GM21825 (cell line): Measurements from ENCODE around the gene EFR3B.
"Not testable (repeated sequence)": the region's sequence is repeated elsewhere in the genome, so short reads cannot be mapped to it uniquely, and the experiment has no call there.

Source experiments
- ATAC-seq: cut with Tn5 transposase; IDR thresholded peaks from one replicate; pipeline ENCODE4 v1.9.1; 2021; ENCODE audit warnings: mild to moderate bottlenecking, moderate library complexity; ENCODE audit not compliant: unreplicated experiment

EFR3B gene

GRCh38 chr2:25141120-25141519 is 99.2 kb downstream of the EFR3B start:
- no peak for ATAC-seq

GRCh38 chr2:25145803-25146202 is 103.9 kb downstream of the EFR3B start:
- ATAC-seq, result no peak

GRCh38 chr2:25146896-25147295 is 105.0 kb downstream of the EFR3B start:
- ATAC-seq, result no peak

GRCh38 chr2:25149646-25150045 is 107.8 kb downstream of the EFR3B start:
- no peak for ATAC-seq

GRCh38 chr2:25150993-25151392 is 109.1 kb downstream of the EFR3B start:
- ATAC-seq, result not testable (repeated sequence)

DNA sequence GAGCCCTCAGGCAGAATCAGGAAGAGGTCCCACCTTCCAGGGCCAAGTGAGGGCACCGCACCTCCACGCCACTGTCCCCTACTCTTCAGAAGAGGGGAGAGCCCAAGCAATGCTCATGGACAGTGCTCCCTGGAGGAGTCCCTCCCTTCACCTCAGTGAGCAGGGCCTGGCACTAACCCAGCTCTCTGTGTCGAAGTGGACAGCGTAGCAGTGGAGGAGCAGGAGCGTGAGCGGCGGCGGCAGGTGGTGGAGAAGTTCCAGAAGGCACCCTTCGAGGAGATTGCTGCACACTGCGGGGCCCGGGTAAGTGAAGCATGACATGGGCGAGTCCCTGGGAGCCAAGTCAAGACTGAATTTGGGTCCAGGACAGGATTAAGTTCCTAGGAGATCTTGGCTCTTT is 109.8 kb downstream of the EFR3B start:
- ATAC-seq, result no peak

GRCh38 chr2:25155401-25155800 is 113.5 kb downstream of the EFR3B start:
- ATAC-seq, result no peak

DNA sequence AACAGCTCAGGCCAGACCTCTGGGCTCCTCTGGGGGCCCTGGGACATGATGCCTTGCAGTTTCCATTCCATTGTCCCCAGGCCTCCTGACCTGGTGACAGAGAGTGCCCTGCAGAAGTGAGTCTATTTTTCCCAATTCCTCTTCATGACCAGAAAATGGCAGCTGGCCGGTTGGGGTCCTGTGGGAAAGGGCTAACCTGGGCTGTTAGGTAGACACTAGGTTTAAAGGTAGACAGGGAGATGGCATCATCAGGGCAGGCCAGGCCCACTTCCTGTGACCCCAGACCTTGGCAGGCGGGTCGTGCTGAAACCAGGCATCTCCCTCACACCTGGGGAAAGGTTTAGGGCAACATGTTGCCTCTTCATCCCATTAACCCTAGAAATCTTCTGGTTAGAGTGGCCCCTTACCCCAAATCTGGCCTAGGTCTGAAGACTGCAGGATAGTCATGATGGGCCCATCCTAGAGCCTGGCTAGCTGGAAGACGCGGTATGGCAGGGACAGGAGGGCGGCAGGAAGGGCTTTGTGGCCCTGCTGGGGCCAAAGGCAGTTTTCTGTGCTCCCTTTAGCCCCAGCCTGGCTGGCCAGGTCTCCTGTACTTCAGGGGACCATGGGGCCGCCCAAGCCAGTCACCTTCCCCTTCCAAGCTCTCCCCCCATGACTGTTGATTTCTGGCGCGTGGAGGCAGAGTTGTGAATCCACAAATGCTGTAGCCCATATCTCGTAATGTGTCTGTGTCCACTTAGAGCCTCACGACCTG is 116.4 kb downstream of the EFR3B start:
- no peak for ATAC-seq

- no peak for ATAC-seq
Observed at GRCh38 chr2:25159949-25160348, 118.1 kb downstream of the EFR3B start.

DNA sequence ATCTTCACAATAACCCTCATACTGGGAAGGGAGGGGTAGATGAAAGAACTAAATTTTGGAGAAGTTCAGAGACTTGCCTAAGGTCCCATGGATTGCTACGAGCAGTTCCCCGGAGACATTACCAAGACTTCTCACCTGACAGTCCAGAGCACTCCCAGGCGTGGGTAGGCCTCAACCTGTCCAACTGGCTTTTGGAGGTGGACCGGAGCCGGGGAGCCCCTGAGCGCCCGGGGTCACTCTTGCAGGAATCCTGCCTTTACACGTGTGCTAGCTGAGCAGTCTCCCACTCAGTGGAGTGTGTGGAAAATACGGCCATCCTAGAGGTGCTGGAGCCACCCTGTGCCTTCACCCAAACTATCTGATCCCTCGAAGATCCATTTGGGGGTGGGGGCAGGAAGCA is 118.5 kb downstream of the EFR3B start:
- no peak for ATAC-seq

DNA sequence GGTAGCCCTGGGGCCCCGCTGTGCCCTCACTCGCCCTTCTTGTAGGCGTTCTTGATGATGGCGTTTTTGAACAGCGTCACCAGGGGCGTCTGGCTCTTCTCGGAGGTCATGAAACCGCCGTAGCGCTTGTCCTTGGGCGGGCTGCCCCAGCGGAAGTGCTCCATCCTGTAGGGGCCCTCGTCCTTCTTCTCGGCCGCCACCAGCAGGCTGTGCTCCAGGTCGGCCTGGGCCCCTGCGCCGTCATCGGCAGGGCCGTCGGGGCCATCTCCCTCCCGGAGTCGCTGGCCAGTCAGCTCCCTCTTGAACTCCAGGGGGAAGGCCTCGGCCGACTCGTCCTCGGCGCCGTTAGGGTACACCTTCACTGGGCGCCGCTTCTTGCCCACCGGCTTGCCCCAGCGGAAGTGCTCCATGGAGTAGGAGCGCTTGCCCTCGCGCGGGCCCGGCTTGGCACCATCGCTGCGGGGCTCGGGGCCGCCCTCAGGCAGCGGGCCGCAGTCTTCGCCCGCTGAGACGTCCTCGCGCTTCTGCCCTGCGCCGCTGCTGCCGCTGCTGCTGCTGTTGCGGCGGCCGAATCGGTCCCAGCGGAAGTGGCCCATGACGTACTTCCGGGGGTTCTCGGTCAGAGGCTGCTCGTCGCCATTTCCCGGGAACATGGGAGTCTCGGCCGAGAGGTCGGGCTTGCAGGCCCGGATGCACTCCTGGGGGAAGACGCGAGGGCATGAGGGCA is 119.3 kb downstream of the EFR3B start:
- ATAC-seq, result no peak

- not testable (repeated sequence) for ATAC-seq
Observed at GRCh38 chr2:25162061-25162460, 120.2 kb downstream of the EFR3B start.

DNA sequence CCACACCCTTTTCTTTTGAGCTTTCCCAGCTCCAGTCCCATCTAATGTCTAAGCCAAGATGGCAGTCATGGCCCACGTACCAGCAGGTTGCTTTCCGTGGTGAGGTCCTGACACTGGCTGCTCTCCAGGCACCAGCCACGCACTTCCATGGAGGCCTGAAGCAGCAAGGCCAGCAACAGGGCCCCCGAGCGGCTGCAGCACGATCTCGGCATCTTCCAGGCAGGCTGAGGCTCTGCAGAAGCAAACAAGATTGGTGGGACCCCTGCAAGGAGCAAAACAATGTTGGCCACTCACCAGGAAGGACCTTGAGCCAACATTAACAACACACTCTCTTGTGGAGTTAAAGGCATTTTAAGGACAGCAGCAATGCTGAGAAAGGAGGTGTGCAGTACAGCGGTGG is 122.7 kb downstream of the EFR3B start:
- no peak for ATAC-seq

- ATAC-seq, result peak; percentile 83
Observed at GRCh38 chr2:25165992-25166875, 124.4 kb downstream of the EFR3B start.

GRCh38 chr2:25168256-25169072 is 126.6 kb downstream of the EFR3B start, which contains the start of gene POMC:
Gene POMC, minus strand, starts transcription at chr2:25168580. Its CDS starts 3,808 bp downstream, at chr2:25164772.
- no peak for ATAC-seq

GRCh38 chr2:25169073-25169470 is 127.2 kb downstream of the EFR3B start:
- no peak for ATAC-seq

GRCh38 chr2:25170888-25171287 is 129.0 kb downstream of the EFR3B start:
- ATAC-seq, result no peak

GRCh38 chr2:25173719-25174118 is 131.8 kb downstream of the EFR3B start:
- no peak for ATAC-seq

DNA sequence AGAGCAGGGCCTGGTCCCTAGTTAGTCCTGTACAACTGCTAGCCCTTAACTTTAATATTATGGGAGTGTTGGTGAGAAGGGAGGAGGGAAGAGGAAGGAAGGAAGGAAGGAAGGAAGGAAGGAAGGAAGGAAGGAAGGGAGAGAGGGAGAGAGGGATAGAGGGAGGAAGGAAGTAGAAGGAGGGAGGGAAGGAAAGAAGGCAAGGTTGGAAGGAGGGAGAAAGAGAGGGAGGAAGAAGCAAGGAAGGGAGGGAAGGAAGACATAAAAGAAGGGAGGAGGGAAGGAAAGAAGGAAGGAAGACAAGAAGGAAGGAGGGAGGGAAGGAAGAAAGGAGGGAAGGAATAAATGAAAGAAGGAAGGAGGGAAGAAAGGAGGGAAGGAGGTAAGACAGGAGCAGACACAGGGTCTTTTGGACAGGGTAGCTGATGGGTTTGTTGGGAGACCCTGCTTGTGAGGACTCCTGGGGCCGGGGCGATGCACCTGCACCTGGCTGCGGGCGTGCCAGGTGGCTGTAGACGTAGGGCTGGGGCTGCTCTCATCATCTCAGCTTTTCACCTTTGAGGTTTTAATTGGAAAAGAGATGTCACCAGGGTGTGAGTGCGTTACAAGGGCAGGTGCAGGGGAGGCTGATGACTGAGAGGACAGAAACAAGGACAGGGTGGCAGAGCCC is 132.5 kb downstream of the EFR3B start:
- no peak for ATAC-seq

DNA sequence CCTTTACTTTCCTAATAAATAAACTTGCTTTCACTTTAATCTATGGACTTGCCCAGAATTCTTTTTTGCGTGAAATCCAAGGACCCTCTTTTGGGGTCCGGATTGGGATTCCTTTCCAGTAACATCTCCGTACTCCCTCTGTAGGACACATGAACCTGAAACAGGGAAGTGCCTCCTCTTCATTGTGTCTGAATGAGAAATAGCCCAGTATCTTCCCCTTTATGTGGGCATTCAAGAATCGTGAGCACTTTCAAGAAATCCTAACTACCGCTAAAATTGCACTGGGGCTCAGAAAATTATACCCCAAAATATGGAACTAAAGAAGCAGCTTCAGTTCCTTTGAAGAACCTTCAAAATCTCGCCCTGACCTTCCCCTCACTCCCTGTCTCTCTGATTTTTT is 134.3 kb downstream of the EFR3B start:
- no peak for ATAC-seq
